ENCODE data around the gene GRIPAP1.

The GRIPAP1 gene

GRCh38 chrX:48961585-48962091 lies 40.4 kb downstream of the GRIPAP1 start:
- DNase-seq (ENCODE audit: low read depth in 2 of 2), result no peak

- no peak for DNase-seq (ENCODE audit: low read depth in 2 of 2)
Observed at GRCh38 chrX:48960291-48960690, 41.8 kb downstream of the GRIPAP1 start.

GRCh38 chrX:48958635-48959094 lies 43.4 kb downstream of the GRIPAP1 start:
- DNase-seq (ENCODE audit: low read depth in 2 of 2), result no peak

GRCh38 chrX:48957827-48958634 lies 44.0 kb downstream of the GRIPAP1 start:
- DNase-seq (ENCODE audit: low read depth in 2 of 2), result peak; percentile 71 to 87

GRCh38 chrX:48957477-48957826 lies 44.6 kb downstream of the GRIPAP1 start, which contains the start of gene OTUD5:
Gene OTUD5, minus strand, starts transcription at chrX:48957607. Its CDS starts 37 bp downstream, at chrX:48957570.
- DNase-seq (ENCODE audit: low read depth in 2 of 2), result peak in 1 of 2 donors; percentile 50

GRCh38 chrX:48956728-48957414 lies 45.2 kb downstream of the GRIPAP1 start:
- no peak for DNase-seq (ENCODE audit: low read depth in 2 of 2)

- DNase-seq (ENCODE audit: low read depth in 2 of 2), result no peak
Observed at GRCh38 chrX:48948589-48948988, 53.5 kb downstream of the GRIPAP1 start.

GRCh38 chrX:48945517-48946348 lies 56.3 kb downstream of the GRIPAP1 start:
- no peak for DNase-seq (ENCODE audit: low read depth in 2 of 2)

- no peak for DNase-seq (ENCODE audit: low read depth in 2 of 2)
Observed at GRCh38 chrX:48942895-48943294, 59.2 kb downstream of the GRIPAP1 start.

- DNase-seq (ENCODE audit: low read depth in 2 of 2), result no peak
Observed at GRCh38 chrX:48940404-48940955, 61.6 kb downstream of the GRIPAP1 start.

GRCh38 chrX:48939524-48940228 lies 62.4 kb downstream of the GRIPAP1 start:
- no peak for DNase-seq (ENCODE audit: low read depth in 2 of 2)

- DNase-seq (ENCODE audit: low read depth in 2 of 2), result peak in 1 of 2 donors; percentile 36
Observed at GRCh38 chrX:48938721-48939425, 63.2 kb downstream of the GRIPAP1 start.

GRCh38 chrX:48937054-48937907 lies 64.8 kb downstream of the GRIPAP1 start:
- peak; percentile 60 to 71 for DNase-seq (ENCODE audit: low read depth in 2 of 2)

GRCh38 chrX:48936429-48937053 lies 65.5 kb downstream of the GRIPAP1 start:
- no peak for DNase-seq (ENCODE audit: low read depth in 2 of 2)

- no peak for DNase-seq (ENCODE audit: low read depth in 2 of 2)
Observed at GRCh38 chrX:48935301-48935670, 66.8 kb downstream of the GRIPAP1 start.

GRCh38 chrX:48934581-48935300 lies 67.3 kb downstream of the GRIPAP1 start:
- no peak for DNase-seq (ENCODE audit: low read depth in 2 of 2)

- DNase-seq (ENCODE audit: low read depth in 2 of 2), result no peak
Observed at GRCh38 chrX:48933757-48934156, 68.3 kb downstream of the GRIPAP1 start.

GRCh38 chrX:48927736-48928382 lies 74.2 kb downstream of the GRIPAP1 start:
- DNase-seq (ENCODE audit: low read depth in 2 of 2), result no peak
